HG03521 (cell line): ENCODE results near the gene TENM3.

Experiments
- ATAC-seq: cut with Tn5 transposase; IDR thresholded peaks from one replicate; pipeline ENCODE4 v1.9.1; 2021; ENCODE audit warnings: mild to moderate bottlenecking, moderate library complexity; ENCODE audit not compliant: unreplicated experiment

TENM3 gene

DNA sequence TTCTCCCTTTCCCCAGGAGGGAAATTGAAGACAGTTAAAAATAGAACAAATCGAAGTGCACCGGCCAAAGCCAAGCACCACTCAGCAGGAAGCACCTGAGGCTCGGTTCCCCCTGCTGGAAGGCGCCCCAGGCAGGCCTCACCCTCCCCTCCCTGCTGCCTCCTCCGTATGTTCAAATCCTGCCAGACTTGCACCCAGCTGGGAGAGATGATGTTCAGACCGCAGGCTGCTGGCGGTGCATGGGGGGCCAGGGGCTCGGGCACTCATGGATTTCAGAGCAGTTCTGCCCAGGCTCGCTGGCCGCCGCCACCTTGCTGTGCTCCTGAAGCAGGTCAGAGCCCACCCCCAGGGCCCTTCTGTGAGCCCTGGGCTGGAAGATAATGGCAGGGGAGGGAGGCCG, 582.6 kb downstream of the TENM3 start:
- no peak for ATAC-seq

GRCh38 chr4:182826391-182826790, 583.2 kb downstream of the TENM3 start:
- ATAC-seq, result peak; percentile 62

DNA sequence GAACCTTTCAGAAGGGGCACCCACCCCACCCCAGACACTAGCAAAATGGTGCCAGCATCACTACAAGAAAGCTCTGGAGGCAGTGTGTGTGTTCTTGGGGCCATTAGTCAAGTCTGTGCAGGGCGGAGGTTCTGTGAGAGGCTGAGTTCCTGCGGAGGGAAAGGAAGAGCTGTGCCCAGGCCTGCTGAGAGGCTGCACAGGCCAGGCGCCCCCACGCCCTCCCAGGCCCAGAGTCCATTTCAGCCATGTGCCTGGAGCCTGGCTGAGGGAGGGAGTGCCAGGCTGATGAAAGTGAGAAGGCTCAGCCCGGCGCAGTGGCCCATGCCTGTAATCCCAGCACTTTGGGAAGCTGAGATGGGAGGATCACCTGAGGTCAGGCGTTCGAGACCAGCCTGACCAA, 584.0 kb downstream of the TENM3 start:
- ATAC-seq, result no peak

GRCh38 chr4:182827954-182828353, 584.8 kb downstream of the TENM3 start:
- ATAC-seq, result no peak

DNA sequence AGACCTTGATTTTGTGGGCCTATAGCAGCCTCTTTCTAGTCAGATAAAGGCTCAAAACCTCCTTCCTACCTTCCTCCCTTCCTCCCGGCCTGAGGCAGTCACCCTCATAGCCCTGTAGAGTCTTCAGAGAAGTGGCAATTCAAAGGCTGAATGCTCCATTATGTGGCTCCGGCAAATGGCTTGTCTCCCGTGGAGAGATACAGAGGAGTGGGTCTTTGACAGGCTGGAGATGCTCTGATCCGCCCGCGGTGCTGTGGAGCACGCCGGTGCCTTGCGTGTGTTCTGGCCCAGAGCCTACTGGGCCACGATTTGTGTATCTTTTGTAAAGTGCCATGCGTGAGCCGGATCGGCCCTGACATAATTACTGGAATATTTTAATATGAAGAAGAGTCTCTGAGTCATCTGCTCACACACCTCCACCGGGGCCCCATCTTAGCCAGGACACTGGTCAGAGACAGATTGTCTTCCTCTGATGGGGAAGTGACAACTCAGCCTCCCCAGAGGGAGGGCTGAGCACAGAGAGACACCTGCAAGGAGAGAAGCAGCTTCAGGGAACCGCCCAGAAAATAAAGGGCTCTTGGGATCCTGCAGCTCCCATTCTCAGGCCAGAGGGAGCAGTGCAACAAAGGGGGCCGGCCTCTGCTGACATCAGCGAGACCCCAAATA, 585.3 kb downstream of the TENM3 start:
- no peak for ATAC-seq

DNA sequence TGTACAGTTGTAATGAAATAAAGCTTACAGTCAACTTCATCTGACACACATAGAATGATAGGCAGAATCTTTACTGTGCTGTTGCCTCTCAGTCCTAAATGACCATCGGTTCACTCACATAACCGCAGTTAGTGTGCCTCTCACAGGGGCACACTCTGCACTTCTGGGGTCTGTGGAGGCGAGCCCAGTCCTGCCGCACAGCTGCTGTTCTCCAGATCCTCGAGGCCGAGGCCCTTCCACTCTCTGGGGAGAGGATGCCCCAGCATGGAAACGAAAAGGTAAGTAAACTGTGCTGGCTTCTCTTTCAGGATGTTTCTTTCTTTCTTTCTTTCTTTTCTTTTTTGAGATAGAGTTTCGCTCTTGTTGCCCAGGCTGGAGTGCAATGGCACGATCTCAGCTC, 586.0 kb downstream of the TENM3 start:
- ATAC-seq, result no peak

DNA sequence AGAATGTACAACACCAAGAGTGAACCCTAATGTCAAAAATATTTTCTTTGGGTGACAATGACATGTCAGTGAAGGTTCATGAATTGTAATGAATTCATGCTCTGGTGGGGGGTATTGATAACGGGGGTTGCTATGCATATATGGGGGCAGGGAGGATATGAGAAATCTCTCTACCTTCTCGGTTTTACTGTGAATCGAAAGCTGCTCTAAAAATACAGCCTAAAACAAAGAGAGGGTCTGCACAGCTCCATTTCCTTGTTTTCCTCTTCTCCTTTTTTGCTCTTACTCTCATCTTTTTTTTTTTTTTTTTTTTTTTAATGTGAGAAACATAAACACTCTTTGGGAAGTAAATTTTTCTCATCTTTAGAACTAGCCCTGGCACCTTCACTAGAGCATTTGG, 588.2 kb downstream of the TENM3 start:
- no peak for ATAC-seq

- ATAC-seq, result no peak
These were observed 589.3 kb downstream of the TENM3 start for GRCh38 chr4:182832352-182833120.

GRCh38 chr4:182835006-182835740, 592.0 kb downstream of the TENM3 start:
- ATAC-seq, result no peak

DNA sequence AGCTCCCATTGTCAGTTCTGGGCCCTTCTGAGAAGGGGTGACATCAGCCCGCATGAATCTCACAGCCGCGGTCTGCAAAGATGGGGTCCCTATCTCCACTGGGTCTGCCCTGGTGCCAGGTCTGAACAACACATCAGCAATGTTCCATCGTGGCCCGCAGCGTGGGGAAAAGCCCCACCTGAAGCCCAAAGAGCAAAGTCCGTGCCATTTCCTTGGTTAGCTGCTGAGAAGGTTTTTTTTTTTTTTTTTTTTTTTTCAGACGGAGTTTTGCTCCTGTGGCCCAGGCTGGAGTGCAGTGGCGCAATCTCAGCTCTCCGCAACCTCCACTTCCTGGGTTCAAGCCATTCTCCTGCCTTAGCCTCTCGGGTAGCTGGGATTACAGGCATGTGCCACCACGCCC, 594.6 kb downstream of the TENM3 start:
- no peak for ATAC-seq

DNA sequence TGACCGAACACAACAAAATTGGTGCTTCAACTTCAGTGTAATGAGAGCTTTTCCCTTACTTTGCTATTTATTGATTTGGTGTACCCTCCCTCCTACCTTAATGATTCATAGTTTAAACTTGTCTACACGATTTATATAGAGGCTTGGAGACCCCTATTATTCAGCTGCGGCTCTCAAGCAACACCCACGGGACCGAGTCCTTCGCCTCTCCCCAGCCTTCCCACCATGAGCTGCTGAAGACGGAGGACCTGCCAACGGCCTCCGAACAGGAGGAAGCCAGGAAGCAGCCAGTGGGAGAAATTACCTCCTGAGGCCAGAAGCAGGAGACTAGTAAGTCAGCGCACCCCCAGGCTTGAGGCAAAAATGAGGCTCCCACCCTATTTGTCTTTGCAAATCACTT, 595.3 kb downstream of the TENM3 start:
- ATAC-seq, result no peak

DNA sequence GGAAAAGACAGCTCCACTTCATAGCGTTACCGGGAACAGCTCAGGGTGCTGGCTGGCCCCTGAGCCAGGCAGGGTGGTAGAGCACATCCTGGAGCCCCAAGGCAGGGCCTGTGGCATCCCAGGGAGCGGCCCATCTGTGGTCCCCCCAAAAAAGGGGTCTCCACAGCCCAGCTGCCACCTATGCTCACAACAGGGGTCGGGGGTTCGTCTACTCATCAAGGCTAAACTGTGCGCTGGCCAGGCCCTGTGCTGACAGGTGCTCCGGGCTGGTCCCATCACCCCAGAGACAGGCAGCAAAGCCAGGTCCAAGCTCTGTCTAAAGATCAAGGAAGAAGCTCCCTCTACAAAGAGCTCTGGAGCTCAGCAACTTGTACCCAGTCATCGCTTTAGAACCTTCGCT, 596.1 kb downstream of the TENM3 start:
- no peak for ATAC-seq

- no peak for ATAC-seq
These were observed 596.9 kb downstream of the TENM3 start for GRCh38 chr4:182840108-182840507.

- ATAC-seq, result no peak
These were observed 599.0 kb downstream of the TENM3 start for GRCh38 chr4:182842104-182842600.

- ATAC-seq, result no peak
These were observed 599.7 kb downstream of the TENM3 start for GRCh38 chr4:182842759-182843390.

- ATAC-seq, result no peak
These were observed 600.7 kb downstream of the TENM3 start for GRCh38 chr4:182843808-182844325.

DNA sequence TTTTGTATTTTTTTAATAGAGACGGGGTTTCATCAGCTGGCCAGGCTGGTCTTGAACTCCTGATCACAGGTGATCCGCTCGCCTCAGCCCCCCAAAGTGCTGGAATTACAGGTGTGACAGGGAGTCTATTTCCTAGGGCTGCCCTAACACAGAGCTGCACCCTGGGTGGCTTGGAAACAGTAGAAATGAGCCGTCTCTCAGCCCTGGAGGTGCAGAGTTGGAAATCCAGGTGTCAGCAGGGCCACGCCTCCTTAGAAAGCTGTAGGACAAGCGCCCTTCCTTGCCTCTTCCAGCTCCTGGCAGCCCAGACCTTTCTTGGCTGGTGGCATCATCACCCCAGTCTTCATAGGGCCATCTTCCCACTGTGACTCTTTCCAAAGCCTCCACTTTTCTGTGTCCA, 602.4 kb downstream of the TENM3 start:
- ATAC-seq, result no peak

- no peak for ATAC-seq
These were observed 602.8 kb downstream of the TENM3 start for GRCh38 chr4:182846036-182846435.

- no peak for ATAC-seq
These were observed 604.6 kb downstream of the TENM3 start for GRCh38 chr4:182847576-182848450.

DNA sequence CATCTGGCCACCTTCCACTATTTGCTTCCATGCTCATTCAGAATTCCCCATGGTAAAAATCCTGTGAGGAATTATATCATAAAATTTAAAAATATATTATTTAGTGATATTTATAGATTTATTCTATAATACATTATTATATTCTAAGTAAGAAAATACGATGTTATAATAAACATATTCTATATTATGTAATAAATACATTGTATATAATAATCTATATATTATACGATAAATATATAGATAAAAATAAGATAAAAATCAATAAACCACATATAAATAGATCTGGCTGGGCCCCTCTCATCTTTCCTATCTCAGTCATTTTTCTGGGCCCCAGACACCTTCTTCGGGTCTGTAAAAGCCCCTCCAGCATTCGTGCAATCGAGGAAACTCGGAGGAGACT, 605.5 kb downstream of the TENM3 start:
- ATAC-seq, result no peak
